HS-5 (cell line): ENCODE data around the gene TMCC1.
A peak's percentile ranks its signal among the peaks of the same experiment; 100 is the strongest.
"Not testable (repeated sequence)": the region's sequence is repeated elsewhere in the genome, so short reads cannot be mapped to it uniquely, and the experiment has no call there.

ENCODE experiments used
- DNase-seq: peaks from one replicate; pipeline ENCODE4 v3.0.0-alpha.2; 2012; ENCODE audit warnings: low read depth

TMCC1 gene

GRCh38 chr3:129892486-129892856, 1.0 kb downstream of the TMCC1 start:
- DNase-seq = no peak

DNA sequence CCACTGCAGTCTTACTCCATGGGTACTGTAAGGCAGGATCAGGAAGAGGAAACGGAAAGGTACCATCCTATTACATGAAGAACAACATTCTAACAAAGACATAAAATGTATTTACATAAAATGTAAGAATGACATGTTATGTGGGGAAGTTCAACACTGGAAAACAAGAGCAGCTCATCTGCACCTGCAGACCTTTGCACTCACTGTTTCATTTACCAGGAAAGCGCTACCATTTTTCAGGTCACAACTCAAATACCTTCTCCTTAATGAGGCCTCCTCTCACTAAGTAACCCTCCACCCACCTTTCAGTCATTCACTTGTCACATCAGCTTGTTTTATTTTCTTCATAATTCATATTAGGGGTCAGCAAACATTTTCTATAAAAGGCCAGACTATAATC, 2.6 kb downstream of the TMCC1 start:
- no peak for DNase-seq

DNA sequence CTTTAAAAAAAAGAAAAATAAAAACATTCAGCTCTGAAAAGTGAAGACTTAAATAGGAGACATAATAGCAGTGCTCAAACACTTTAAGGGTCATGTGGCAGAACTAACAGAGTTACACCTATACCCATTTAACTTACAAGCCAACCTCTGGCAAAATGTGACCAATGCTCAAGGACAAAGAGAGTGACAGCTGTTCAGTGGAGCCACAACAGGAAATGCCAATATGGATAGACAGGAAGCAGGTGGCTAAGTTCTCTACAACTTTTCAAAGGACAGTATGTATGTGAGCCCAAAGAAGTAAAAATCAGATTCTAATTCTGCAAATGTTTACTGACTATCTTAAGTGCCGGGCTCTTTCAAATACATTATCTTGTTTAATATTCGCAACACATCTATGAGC, 3.4 kb downstream of the TMCC1 start:
- no peak for DNase-seq

GRCh38 chr3:129888771-129889170, 4.7 kb downstream of the TMCC1 start:
- DNase-seq = peak; percentile 88

GRCh38 chr3:129881261-129881660, 12.2 kb downstream of the TMCC1 start:
- DNase-seq = no peak

DNA sequence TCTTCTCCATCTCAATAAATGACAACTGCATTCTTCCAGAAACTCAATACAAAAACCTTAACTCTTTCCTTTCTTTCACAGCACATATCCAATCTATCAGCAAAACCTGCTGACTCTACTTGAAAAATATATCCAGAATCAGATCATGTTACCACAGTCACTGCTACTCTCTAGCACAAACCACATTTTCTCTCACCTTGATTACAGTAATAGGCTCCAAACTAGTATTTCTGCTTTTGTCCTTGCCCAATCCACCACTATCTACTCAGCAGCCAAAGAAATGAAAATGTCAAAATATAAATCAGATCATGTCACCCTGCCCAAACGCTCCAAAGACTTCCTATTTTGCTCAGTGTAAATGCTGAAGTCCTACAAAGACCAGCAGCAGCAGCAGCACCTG, 15.2 kb downstream of the TMCC1 start:
- DNase-seq = no peak

DNA sequence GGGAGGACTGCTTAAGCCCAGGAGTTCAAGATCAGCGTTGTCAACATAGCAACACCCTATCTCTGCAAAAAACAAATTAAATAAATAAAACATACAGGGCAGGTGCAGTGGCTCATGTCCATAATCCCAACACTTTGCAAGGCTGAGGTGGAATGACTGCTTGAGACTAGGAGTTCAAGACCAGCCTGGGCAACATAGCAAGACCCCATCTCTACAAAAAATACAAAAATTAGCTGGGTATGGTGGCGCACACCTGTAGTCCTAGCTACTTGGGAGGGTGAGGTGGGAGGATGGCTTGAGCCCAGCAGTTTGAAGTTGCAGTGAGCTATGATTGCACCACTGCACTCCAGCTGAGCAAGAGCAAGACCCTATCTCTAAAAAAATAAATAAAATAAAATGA, 19.0 kb downstream of the TMCC1 start:
- not testable (repeated sequence) for DNase-seq

- no peak for DNase-seq
Observed at GRCh38 chr3:129868912-129869311, 24.6 kb downstream of the TMCC1 start.

DNA sequence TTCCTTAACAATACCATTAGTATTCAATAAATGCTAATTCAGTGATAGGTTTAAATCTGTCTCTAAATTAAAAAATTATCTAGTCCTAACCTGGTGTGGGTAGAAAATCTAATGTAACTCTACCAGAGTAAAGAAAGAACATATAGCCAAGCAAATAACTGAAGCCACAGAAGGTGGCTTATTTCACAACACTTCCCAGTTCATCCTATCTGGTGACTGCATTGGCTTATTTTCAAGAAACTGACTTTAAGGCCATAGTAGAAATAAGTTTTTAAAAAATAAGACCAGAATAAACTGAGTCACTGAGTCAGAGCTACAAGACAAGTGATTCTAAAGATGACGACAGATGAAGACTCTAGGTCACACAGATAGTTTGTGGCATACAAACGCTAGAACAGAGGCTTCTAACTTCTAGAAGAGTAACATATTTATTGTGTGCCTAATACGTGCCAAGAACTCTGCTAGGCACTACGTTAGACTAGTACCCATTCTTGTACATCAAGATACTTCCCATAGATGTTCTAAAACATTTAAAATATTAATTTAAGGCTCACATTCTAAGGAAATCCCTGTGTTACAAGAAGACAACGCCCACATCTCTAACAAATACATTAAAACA, 25.9 kb downstream of the TMCC1 start:
- DNase-seq = no peak

DNA sequence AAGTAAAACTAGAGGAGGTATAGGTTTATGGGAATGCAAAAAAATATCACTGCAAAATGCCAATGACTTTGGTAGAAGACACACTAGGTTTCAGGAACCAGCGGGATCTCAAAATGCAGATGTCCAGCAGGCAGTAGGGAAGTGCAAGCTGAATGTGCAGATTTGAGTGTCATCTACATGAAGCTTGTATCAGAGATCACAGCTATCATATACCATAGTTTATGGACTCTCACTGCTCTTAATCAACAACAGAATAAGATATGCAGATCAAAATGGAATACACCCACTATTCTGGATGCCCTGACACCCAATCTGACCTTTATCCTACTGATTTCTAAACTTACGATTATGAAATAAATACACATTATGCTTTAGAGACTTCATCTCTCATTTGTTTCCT, 27.7 kb downstream of the TMCC1 start:
- no peak for DNase-seq

GRCh38 chr3:129864519-129864918, 29.0 kb downstream of the TMCC1 start:
- no peak for DNase-seq

GRCh38 chr3:129859272-129859671, 34.2 kb downstream of the TMCC1 start:
- DNase-seq = no peak

DNA sequence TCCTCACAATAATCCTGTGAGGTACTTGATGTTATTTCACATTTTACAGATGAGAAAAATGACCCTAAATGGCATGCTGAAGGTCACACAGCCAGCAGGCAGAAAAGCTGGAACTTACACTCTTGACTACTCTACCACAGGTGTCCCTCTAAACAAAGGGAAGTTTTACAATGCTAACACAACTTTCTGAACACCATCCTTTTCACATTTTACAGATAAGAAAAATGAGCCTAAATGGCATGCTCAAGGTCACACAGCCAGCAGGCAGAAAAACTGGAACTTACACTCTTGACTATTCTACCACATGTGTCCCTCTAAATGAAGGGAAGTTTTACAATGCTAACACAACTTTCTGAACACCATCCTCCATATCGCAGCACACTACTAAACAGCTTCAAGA, 35.6 kb downstream of the TMCC1 start:
- no peak for DNase-seq

GRCh38 chr3:129856790-129857189, 36.7 kb downstream of the TMCC1 start:
- not testable (repeated sequence) for DNase-seq

GRCh38 chr3:129855832-129856419, 37.6 kb downstream of the TMCC1 start:
- peak; percentile 47 for DNase-seq

- DNase-seq = no peak
Observed at GRCh38 chr3:129855170-129855831, 38.2 kb downstream of the TMCC1 start.

- no peak for DNase-seq
Observed at GRCh38 chr3:129854460-129854859, 39.1 kb downstream of the TMCC1 start.

GRCh38 chr3:129845956-129846355, 47.6 kb downstream of the TMCC1 start:
- no peak for DNase-seq

- no peak for DNase-seq
Observed at GRCh38 chr3:129840707-129841360, 52.7 kb downstream of the TMCC1 start.

GRCh38 chr3:129838086-129838485, 55.4 kb downstream of the TMCC1 start:
- no peak for DNase-seq

GRCh38 chr3:129837065-129837642, 56.4 kb downstream of the TMCC1 start:
- DNase-seq = no peak

GRCh38 chr3:129836381-129837064, 57.0 kb downstream of the TMCC1 start:
- no peak for DNase-seq
